Activated T-helper 9 cell treated with anti-CD3 and anti-CD28 coated beads, Interleukin-2, amount 50 U/mL, for 16 hours (primary cell): ENCODE measurements around the gene ZNF385B.
"Not testable (repeated sequence)": the region's sequence is repeated elsewhere in the genome, so short reads cannot be mapped to it uniquely, and the experiment has no call there.

ENCODE experiments used
- DNase-seq: peaks from one replicate; pipeline ENCODE4 v3.0.0-alpha.2; 2020; ENCODE audit warnings: low read depth

ZNF385B gene

GRCh38 chr2:179861416-179862067 lies at the start of gene ZNF385B:
TSS of gene ZNF385B (minus strand) at chr2:179861612.
- DNase-seq: no peak

GRCh38 chr2:179910735-179911113 lies 49.3 kb upstream of the ZNF385B start:
- DNase-seq: no peak

- DNase-seq: no peak
Measured at GRCh38 chr2:179909845-179910734, 48.7 kb upstream of the ZNF385B start.

- DNase-seq: no peak
Measured at GRCh38 chr2:179900655-179901054, 39.2 kb upstream of the ZNF385B start.

- no peak for DNase-seq
Measured at GRCh38 chr2:179899666-179900065, 38.3 kb upstream of the ZNF385B start.

- DNase-seq: no peak
Measured at GRCh38 chr2:179898873-179899272, 37.5 kb upstream of the ZNF385B start.

GRCh38 chr2:179893616-179894015 lies 32.2 kb upstream of the ZNF385B start:
- no peak for DNase-seq

- DNase-seq: no peak
Measured at GRCh38 chr2:179891237-179891636, 29.8 kb upstream of the ZNF385B start.

- no peak for DNase-seq
Measured at GRCh38 chr2:179890666-179891065, 29.3 kb upstream of the ZNF385B start.

GRCh38 chr2:179888642-179889041 lies 27.2 kb upstream of the ZNF385B start:
- not testable (repeated sequence) for DNase-seq

- DNase-seq: no peak
Measured at GRCh38 chr2:179884193-179884592, 22.8 kb upstream of the ZNF385B start.

GRCh38 chr2:179882851-179883806 lies 21.7 kb upstream of the ZNF385B start:
- DNase-seq: no peak

- no peak for DNase-seq
Measured at GRCh38 chr2:179877601-179878364, 16.4 kb upstream of the ZNF385B start.

- DNase-seq: no peak
Measured at GRCh38 chr2:179876266-179876665, 14.9 kb upstream of the ZNF385B start.

- no peak for DNase-seq
Measured at GRCh38 chr2:179875864-179876263, 14.5 kb upstream of the ZNF385B start.

- DNase-seq: no peak
Measured at GRCh38 chr2:179862898-179863458, 1.6 kb upstream of the ZNF385B start.

GRCh38 chr2:179861027-179861415 lies 391 bp downstream of the ZNF385B start:
- DNase-seq: no peak

GRCh38 chr2:179860255-179861026 lies 971 bp downstream of the ZNF385B start:
- DNase-seq: no peak

GRCh38 chr2:179859523-179859922 lies 1.9 kb downstream of the ZNF385B start:
- DNase-seq: no peak

- DNase-seq: no peak
Measured at GRCh38 chr2:179857236-179857635, 4.2 kb downstream of the ZNF385B start.
